T47D (cell line): ENCODE results near the gene SHISA7.

Experiments used
- DNase-seq, 2 experiments: peaks; one replicate each; pipeline versions ENCODE4 v3.0.0 to v3.0.0-alpha.2; 2011 to 2012; ENCODE audit warnings: low read depth in 1 of 2, low spot score in 1 of 2
- JUND ChIP-seq: IDR thresholded peaks from 2 replicates; pipeline ENCODE4 v1.6.1; 2012; ENCODE audit warnings: low read depth
- in situ Hi-C: cut with HindIII; loops from 2 replicates; pipeline ENCODE4 v1.10.0; 2016; ENCODE audit warnings: low sequenced_read_pairs, low pct_unique_long_range_greater_than_20kb

SHISA7 gene

DNA sequence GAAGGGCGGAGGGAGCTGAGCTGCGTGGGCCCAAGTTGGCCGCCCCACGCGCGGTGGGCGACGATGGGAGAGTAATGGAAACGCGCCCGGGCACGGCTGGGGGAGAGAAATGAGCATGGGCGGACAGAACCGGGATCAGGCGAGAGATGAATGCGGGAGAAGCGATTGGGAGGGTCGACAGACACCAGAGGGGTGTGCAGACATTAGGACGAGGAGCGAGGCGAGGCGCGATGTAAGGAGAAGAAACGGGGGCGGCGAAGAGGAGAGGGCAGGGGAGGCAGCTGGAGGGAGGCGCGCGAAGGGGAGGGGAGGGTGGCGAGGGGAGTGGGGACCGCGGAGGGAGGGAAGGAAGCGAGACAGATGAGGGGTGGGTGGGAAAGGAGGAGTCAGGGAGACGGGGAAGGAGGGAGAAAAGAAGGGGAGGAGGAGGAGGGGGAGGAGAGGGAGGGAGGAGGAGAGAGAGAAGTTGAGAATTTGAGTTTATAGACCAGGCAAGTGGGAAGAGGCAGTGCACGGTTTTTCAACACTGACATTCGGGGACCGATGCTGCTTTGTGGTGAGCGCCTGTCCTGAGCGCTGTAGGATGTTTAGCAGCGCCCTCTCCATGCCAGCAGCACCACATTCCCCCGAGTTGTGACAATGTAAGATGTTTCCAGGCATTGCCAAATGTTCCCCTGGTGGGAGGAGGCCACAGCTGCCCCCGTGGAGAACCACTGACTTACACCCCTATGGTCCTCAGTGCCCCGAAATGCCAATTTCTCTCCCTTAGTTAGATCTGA lies at the start of gene SHISA7:
TSS of gene SHISA7 (minus strand) at position 256 of the 779 bp plus-strand sequence. CDS start 437 bp downstream, outside the sequence.
- TF ChIP-seq JUND = no peak
- DNase-seq = no peak
- in situ Hi-C loops = no loop called here

DNA sequence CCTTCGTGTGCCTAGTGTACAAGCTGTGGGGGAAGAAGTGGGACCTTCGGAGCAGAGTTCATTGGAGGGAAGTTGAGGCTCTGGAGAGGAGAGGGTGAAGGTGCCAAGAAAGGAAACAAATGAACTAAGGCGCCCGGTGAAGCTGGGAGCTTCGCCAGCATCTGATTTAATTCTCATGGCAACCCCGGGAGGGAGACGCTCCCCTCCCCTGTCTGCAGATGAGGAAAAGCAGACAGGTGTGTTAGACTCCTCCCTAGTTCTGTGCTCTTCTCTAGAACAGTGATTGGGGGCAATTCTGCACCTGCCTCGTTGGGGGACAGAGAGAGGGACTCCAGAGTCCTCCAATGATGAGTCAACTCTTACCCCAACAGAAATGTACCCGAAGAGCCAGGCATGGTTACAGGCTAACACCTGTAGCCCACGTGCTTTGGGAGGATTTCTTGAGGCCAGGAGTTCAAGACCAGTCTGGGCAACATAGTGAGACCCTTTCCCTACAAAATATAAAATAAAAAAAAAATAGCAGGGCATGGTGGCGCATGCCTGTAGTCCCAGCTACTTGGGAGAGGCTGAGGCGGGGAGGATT lies 49.4 kb upstream of the SHISA7 start:
- peak in 1 of 2 experiments; percentile 30 for DNase-seq
- in situ Hi-C loops = no loop called here
- TF ChIP-seq JUND = no peak

DNA sequence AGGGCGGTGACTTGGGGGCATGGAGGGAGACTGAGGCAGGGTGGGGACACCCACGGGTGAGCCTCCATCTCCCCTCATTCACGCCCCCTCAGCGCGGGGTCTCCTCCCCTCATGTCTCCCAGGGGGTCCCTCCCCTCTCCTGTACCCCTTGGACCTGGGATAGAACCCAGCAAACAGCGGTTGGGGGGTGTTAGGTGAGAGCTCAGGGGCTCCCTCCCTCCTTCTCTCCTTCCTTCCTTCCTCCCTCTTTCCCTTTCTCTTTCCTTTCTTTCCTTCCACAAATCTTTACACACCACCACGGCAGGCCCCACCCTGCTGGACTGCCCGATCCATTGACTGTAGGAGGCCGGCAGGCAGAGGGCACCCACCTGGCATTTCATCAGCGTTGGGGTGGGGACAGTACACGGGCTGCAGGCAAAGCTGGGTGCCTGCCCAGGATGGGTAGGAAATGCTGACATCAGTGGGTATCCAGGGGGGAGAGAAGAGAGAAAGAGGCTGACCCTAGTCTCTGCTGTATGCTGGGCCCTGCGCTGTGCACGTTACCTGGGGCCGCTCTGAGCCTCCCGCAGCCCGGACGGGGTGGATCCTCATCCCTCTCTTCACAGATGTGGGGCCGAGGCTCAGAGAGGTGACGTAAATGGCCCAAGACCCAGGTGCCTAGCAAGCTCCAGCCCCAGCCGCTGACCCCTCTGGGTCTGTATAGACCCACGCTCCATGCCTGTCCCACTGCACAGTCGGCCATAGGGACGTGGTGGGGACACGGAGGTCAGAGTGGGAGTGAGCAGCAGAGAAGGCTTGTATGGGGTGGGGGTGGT lies 48.7 kb upstream of the SHISA7 start:
- TF ChIP-seq JUND = no peak
- no peak for DNase-seq
- in situ Hi-C loops = no loop called here

DNA sequence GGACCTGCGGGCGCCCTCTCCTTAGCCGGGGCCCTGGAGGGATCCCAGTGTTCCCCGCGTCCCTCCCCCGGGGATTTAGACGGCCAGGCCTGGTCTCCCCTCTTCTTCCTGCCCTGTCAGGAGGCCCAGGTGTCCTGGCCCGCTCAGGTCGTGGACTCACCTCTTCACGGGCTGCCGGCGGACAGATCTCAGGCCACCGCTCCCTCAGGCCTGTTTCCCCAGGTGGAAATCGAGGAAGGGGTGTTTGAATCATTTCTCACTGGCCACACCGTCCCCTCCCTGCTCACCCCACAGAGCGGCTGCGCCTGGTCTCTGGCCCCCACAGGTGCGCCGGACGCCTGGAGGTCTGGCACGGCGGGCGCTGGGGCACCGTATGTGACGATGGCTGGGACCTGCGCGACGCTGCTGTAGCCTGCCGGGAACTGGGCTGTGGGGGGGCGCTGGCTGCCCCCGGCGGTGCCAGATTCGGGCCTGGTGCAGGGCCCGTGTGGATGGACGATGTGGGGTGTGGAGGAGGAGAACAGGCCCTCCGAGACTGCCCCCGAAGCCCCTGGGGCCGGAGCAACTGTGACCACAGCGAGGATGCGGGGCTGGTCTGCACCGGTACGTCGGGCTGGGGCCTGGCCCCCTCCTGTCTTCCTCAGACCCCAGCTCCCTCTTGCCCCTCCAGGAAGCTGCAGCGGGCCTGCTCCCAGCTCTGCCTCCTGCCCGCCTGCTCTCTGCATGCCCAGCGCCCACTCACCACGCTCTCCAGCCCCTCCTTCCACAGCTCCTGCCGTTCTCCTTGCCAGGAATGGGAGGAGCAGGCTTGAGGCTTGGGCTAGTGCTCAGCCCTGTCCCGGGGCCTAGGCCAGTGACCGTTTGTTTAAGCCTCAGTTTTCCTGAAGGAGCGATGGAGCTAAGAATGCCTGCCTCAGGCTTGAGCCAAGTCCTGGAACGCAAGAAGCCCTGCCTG lies 47.7 kb upstream of the SHISA7 start:
- in situ Hi-C loops = no loop called here
- no peak for TF ChIP-seq JUND
- no peak for DNase-seq

DNA sequence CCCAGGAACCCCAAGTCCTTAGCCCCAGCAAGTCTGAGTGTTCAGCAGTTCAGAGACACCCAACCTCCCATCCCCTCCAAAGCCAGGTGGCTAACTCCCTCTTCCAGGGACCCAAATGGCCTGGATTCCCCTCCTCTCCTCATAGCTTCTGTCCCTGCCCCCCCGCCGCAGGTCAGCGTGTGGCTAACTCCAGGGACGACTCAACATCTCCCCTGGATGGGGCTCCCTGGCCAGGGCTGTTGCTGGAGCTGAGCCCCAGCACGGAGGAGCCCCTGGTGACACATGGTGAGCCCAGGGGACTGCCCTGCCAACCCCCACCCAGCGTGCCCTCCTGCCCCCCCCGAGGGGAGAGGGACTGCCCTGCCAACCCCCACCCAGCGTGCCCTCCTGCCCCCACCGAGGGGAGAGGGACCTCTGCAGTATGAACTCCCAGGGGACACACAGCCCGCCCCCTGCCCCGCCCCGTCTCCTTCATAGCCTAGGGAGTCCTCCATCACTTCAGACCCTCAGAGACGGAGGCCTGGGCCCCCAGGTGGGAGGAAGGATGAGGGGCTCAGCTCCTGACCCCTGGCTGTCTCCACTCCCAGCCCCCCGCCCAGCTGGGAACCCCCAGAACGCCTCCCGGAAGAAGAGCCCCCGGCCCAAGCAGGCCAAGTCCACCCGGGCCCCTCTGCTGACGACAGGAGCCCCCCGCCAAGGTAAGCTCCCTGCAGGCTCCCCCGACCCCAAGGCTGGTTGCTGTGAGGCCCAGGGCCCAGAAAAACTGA lies 46.8 kb upstream of the SHISA7 start:
- DNase-seq = no peak
- in situ Hi-C loops = no loop called here
- no peak for TF ChIP-seq JUND

DNA sequence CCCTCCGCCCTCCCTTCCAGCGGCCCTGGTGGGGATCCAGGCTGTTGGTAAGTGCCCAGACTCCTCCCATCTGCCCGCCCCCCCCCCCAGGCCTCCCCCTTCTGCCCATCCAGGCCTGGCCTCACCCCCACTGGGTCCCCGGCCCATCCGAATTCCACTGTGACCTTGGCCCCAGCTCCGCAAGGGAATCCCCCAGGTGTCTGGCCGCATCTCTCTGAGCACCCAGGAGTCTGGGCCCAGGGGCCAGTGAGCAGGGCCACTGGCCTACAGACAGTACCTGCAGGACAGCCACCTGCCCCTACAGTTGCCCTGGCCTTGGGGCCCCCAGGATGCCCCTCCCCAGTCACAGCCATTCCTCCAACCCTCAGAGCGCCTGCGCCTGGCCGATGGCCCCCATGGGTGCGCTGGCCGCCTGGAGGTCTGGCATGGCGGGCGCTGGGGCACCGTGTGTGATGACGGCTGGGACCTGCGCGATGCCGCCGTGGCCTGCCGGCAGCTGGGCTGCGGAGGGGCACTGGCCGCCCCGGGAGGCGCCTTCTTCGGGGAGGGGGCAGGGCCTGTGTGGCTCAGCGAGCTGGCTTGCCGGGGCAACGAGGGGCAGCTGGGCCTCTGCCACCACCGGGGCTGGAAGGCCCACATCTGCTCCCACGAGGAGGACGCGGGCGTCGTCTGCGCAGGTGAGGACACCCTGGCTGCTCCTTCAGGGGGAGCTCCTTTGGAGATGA lies 46.0 kb upstream of the SHISA7 start:
- TF ChIP-seq JUND = no peak
- no peak for DNase-seq
- in situ Hi-C loops = no loop called here

DNA sequence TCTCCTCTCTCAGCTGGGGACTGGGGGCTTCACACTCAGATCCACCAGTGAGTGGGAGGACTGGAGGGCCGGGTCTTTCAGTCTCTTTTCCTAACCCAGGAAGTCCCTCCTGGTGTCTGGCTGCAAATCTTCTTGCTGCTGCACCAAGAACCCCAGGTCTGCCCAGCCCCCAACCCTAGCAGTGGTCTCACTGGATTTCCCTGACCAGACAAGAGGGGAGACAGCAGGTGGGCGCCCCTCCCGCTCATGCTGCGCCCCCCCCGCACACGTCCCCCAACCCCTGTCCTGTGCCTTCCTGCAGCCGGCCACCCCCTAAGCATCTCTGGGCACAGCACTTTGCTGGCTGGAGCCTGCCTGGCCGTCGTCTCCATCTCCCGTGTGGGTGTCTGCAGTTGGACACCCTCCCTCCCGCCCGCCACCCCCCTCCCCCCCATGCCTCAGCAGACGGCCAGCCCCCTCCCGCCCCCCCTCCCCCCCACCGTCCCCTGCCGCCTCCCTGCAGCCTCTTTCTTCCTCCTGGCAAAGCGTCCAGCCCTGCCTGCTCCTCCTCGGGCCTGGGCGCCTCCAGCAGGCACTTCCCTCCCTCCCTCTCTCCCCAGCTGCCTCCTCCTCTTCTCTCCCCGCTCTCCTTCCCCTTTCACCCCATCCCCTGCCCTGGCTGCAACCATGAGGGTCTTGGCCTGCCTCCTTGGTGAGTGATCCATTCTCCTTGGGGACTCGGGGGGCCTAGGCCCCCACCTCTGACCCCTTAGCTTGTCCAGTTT lies 45.0 kb upstream of the SHISA7 start, which contains the start of gene SSC5D:
TSS of gene SSC5D (plus strand) at position 513 of the 764 bp plus-strand sequence. CDS start at position 667, 154 bp downstream.
- DNase-seq = no peak
- in situ Hi-C loops = no loop called here
- TF ChIP-seq JUND = no peak

DNA sequence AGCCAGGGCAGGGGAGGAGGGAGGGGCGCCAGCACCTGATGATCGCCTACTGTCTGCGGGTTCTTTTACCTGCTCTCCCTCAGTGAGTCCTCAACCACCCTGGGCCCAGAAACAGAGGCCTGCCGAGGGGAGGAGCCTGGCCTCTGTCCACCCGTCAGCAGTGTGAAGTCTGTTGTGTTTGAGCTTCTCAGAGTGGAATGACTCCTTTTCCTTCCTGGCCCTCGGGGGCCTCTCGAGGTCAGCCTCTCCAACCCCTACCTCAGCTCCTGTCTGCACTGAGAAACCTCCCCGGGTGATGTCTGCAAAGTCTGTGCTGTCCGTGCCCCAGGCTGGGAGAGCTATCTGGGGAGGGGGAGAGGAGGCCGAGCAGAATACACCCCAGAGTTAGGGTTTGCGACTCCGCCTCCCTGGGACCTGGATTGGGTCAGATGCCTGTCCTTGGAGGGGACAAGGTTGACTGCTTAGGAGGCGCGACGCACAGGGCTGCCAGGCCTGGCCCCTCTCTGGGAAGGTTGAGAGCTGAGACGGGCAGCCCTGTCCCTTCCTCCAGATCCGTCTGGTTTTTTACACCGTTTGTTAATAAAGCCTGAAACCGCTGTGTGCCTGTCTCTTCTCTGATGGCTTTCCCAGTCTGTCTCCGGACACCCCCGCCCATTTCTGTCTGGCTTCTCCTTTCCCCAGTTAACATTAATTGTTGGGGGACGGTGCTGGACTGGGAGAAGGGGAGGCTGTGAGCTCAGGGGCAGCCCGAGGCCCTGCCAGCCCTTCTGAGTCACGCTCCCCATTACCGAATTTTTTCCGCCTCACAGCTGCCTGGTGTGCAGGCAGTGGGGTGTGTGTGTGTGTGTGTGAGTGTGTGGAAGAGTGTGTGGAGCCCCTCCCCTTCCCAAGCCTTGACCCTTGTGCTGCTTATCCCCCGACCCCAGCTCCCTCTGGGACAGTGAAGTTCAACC lies 44.1 kb upstream of the SHISA7 start:
- in situ Hi-C loops = no loop called here
- TF ChIP-seq JUND = no peak
- DNase-seq = peak; percentile 55 to 69
